SW 1271 (cell line): ENCODE measurements around the gene CELSR3.
A peak's percentile ranks its signal among the peaks of the same experiment; 100 is the strongest.

Experiments
- DNase-seq, 2 experiments: peaks; one replicate each; lab custom pipeline; 2025; lab: John Stamatoyannopoulos, UW

CELSR3 gene

GRCh38 chr3:48687220-48687678 is 24.6 kb upstream of the CELSR3 start:
- no peak for DNase-seq

GRCh38 chr3:48686538-48687219 is 24.0 kb upstream of the CELSR3 start:
- DNase-seq: no peak

GRCh38 chr3:48685603-48686511 is 23.2 kb upstream of the CELSR3 start, which contains the start of gene NCKIPSD:
Gene NCKIPSD, minus strand, starts transcription at chr3:48685915. Its CDS starts 108 bp downstream, at chr3:48685807.
- DNase-seq: peak; percentile 41 to 60

- DNase-seq: no peak
Observed at GRCh38 chr3:48685293-48685602, 22.6 kb upstream of the CELSR3 start.

- no peak for DNase-seq
Observed at GRCh38 chr3:48684480-48685143, 21.9 kb upstream of the CELSR3 start.

- no peak for DNase-seq
Observed at GRCh38 chr3:48684054-48684349, 21.3 kb upstream of the CELSR3 start.

GRCh38 chr3:48682786-48683185 is 20.1 kb upstream of the CELSR3 start:
- DNase-seq: no peak

- no peak for DNase-seq
Observed at GRCh38 chr3:48681974-48682610, 19.4 kb upstream of the CELSR3 start.

- DNase-seq: no peak
Observed at GRCh38 chr3:48681541-48681880, 18.8 kb upstream of the CELSR3 start.

GRCh38 chr3:48680811-48681540 is 18.3 kb upstream of the CELSR3 start:
- DNase-seq: no peak

- no peak for DNase-seq
Observed at GRCh38 chr3:48679411-48680391, 17.0 kb upstream of the CELSR3 start.

GRCh38 chr3:48678566-48679380 is 16.1 kb upstream of the CELSR3 start:
- no peak for DNase-seq

- no peak for DNase-seq
Observed at GRCh38 chr3:48678056-48678455, 15.4 kb upstream of the CELSR3 start.

- DNase-seq: no peak
Observed at GRCh38 chr3:48674505-48674904, 11.8 kb upstream of the CELSR3 start.

- DNase-seq: no peak
Observed at GRCh38 chr3:48672522-48672921, 9.8 kb upstream of the CELSR3 start.

- DNase-seq: no peak
Observed at GRCh38 chr3:48664929-48665328, 2.2 kb upstream of the CELSR3 start.

GRCh38 chr3:48664313-48664644 is 1.6 kb upstream of the CELSR3 start:
- DNase-seq: no peak

GRCh38 chr3:48663489-48664312 is 1.0 kb upstream of the CELSR3 start:
- peak; percentile 92 to 93 for DNase-seq

GRCh38 chr3:48662145-48662752 is 437 bp downstream of the CELSR3 start:
- no peak for DNase-seq
